GM12878 (cell line): ENCODE measurements around the gene NUMB. TPM values are rescaled to one million over a fixed set of nuclear protein-coding genes. Genes with fewer than 3 reads are reported as not detected.

Experiments
- ATAC-seq: fragments of 200-7000 bp; cut with Tn5 transposase; 3 replicates; pipeline ENCODE4 v1.9.1; 2020; ENCODE audit warnings: mild to moderate bottlenecking, moderate library complexity
- BruUV-seq: library from RNA; stranded (reverse); fragments of 400-500 nt; replicated peaks from 2 replicates; lab custom pipeline; 2021; lab: Mats Ljungman, UMichigan
- CTCF ChIA-PET: fragments of 300-600 bp; sonication (Branson Sonifier 250); formaldehyde crosslinking; extraction: SDS; loops from one replicate; lab custom pipeline; 2021; ENCODE audit warnings: inconsistent platforms; lab: Yijun Ruan, JAX
- POLR2A ChIA-PET: fragments of 350-600 bp; formaldehyde crosslinking; extraction: SDS; loops from one replicate; lab custom pipeline; 2021; ENCODE audit warnings: inconsistent platforms; lab: Charles Lee
- RAD21 ChIA-PET: fragments of 300-600 bp; sonication (Branson Sonifier 250); formaldehyde crosslinking; loops from one replicate; lab custom pipeline; 2023; ENCODE audit warnings: antibody characterized with exemption; ENCODE audit not compliant: unreplicated experiment; lab: Charles Lee
- SMC1A ChIA-PET: fragments of 300-600 bp; sonication (Branson Sonifier 250); formaldehyde crosslinking; loops from one replicate; lab custom pipeline; 2023; ENCODE audit not compliant: unreplicated experiment, uncharacterized antibody; lab: Charles Lee
- DNase-seq: peaks from one replicate; pipeline ENCODE4 v3.0.0-alpha.2; 2011; ENCODE audit warnings: low read depth, low spot score
- FAIRE-seq: peaks from 3 replicates; lab custom pipeline; 2011; peaks lifted over from hg19 to GRCh38; lab: Jason Lieb, UNC
- H2AFZ ChIP-seq: 2 replicates; pipeline ENCODE4 v1.6.0; 2011; ENCODE audit warnings: low read depth, low read length, control low read depth; ENCODE audit not compliant: control insufficient read depth
- H3K27ac ChIP-seq: 2 replicates; pipeline ENCODE4 v1.5.1; 2011; ENCODE audit warnings: control low read depth; ENCODE audit not compliant: control insufficient read depth, insufficient read depth
- H3K27me3 ChIP-seq, 2 experiments: replicated peaks in 1 of 2; 2 replicates each; pipeline versions ENCODE4 v1.6.0 to v1.6.1; 2011; ENCODE audit warnings: low read length in 1 of 2; ENCODE audit not compliant: control insufficient read depth in 2 of 2, insufficient read depth in 2 of 2
- H3K36me3 ChIP-seq, 2 experiments: 2 replicates each; pipeline ENCODE4 v1.5.1; 2011; ENCODE audit warnings: low read length in 1 of 2; ENCODE audit not compliant: control insufficient read depth in 2 of 2, insufficient read depth in 2 of 2
- H3K4me1 ChIP-seq: 2 replicates; pipeline ENCODE4 v1.6.1; 2011; ENCODE audit warnings: mild to moderate bottlenecking, low read length, moderate library complexity, mixed read lengths; ENCODE audit not compliant: control insufficient read depth, insufficient read depth
- H3K4me2 ChIP-seq: 2 replicates; pipeline ENCODE4 v1.6.0; 2011; ENCODE audit warnings: control low read depth; ENCODE audit not compliant: control insufficient read depth, insufficient read depth
- H3K4me3 ChIP-seq: fragments of 200-600 bp; sonication (generic); 2 replicates; pipeline ENCODE4 v1.5.1; 2016
- H3K79me2 ChIP-seq: 2 replicates; pipeline ENCODE4 v1.6.0; 2011; ENCODE audit warnings: low read length; ENCODE audit not compliant: control insufficient read depth, insufficient read depth
- H3K9ac ChIP-seq: 2 replicates; pipeline ENCODE4 v1.8.0; 2011; ENCODE audit warnings: low read length, control low read depth, mixed read lengths; ENCODE audit not compliant: control insufficient read depth, insufficient read depth
- H3K9me3 ChIP-seq: replicated peaks from 3 replicates; pipeline ENCODE4 v1.5.1; 2011; ENCODE audit warnings: mild to moderate bottlenecking, low read length; ENCODE audit not compliant: control insufficient read depth, insufficient read depth
- H4K20me1 ChIP-seq: 2 replicates; pipeline ENCODE4 v1.6.0; 2011; ENCODE audit not compliant: control insufficient read depth, insufficient read depth
- BHLHE40 ChIP-seq, 2 experiments: fragments of 450-650 bp in 1 of 2; IDR thresholded peaks; 2 replicates each; pipeline ENCODE4 v1.6.1; 2011 to 2017; ENCODE audit warnings: low read depth in 2 of 2, borderline replicate concordance in 1 of 2, improper control_type of control experiment in 1 of 2, low read length in 1 of 2, mild to moderate bottlenecking in 1 of 2
- CBX5 ChIP-seq: sonication (generic); IDR thresholded peaks from 2 replicates; pipeline ENCODE4 v1.6.1; 2016; ENCODE audit warnings: low read depth, moderate library complexity, mild to moderate bottlenecking, inconsistent platforms
- HDGF ChIP-seq: fragments of 450-650 bp; IDR thresholded peaks from 2 replicates; pipeline ENCODE4 v1.6.1; 2016; ENCODE audit warnings: antibody characterized with exemption
- SMC3 ChIP-seq: IDR thresholded peaks from 2 replicates; pipeline ENCODE4 v1.6.1; 2011; ENCODE audit warnings: low read length, improper control_type of control experiment, borderline replicate concordance
- WGBS: methylation state at CpG from one replicate; pipeline ENCODE4 v1.1.6; 2016; ENCODE audit warnings: low lambda C conversion rate; ENCODE audit not compliant: insufficient replicate concordance, insufficient coverage; ENCODE audit errors: missing lambda C conversion rate; 5-methylcytosine and 5-hydroxymethylcytosine counted together
- in situ Hi-C: fragments of 300-500 bp; cut with MboI; formaldehyde crosslinking; loops from 9 replicates; pipeline ENCODE4 v1.14.3; 2018; ENCODE audit warnings: mixed read lengths
- intact Hi-C: fragments of 100-400 bp; cut with micrococcal nuclease; formaldehyde crosslinking; loops from one replicate; pipeline ENCODE4 v1.14.2; 2022; ENCODE audit not compliant: unreplicated experiment
- polyA plus RNA-seq, 11 experiments: library from polyadenylated mRNA; depleted of rRNA in 4 of 11; unstranded in 6 of 11; stranded (reverse) in 5 of 11; fragments of >200 nt; fragmentation: Nextera tagmentation in 4 of 11; fragmentation: Illumina TruSeq in 1 of 11; extraction: Ambion mirVana in 4 of 11; extraction: Trizol in 1 of 11; gene quantifications; 1 replicate in 1 of 11; 2 replicates in 10 of 11; pipeline versions ENCODE4 v1.2.1 to v1.2.3, GENCODE V29; 2011 to 2016; ENCODE audit warnings: inconsistent platforms in 2 of 11, missing spikeins in 2 of 11, low read depth in 1 of 11
- total RNA-seq, 4 experiments: library from RNA; depleted of rRNA in 3 of 4; stranded (reverse); fragments of >200 nt in 3 of 4; fragmentation: Illumina TruSeq in 1 of 4; extraction: Trizol in 1 of 4; gene quantifications; 2 replicates each; pipeline versions ENCODE4 v1.2.1 to v1.2.3, GENCODE V29; 2013 to 2021

NUMB gene
- total and polyA plus RNA-seq, 10 of the 15 experiments (the other 5 are each of a cell fraction or from before 2014, with no cell fraction given) = 22.0 to 147 (median 48.9) TPM

DNA sequence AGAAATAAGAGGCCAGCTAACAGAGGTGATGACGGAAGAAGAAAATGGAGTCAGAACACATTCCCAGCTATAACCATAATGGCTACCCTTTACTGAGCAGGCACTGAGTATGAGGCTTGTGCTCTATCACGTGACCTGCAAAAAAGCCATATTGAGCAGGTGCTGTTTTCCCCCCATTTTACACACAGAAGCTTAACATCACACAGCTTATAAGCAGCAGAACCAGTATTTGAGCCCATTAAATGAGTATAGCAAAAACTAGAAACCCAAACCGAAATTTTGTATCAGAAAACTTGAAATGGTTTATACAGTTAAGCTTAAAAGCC lies 192.7 kb downstream of the NUMB start:
- intact Hi-C loops = no loop called here

DNA sequence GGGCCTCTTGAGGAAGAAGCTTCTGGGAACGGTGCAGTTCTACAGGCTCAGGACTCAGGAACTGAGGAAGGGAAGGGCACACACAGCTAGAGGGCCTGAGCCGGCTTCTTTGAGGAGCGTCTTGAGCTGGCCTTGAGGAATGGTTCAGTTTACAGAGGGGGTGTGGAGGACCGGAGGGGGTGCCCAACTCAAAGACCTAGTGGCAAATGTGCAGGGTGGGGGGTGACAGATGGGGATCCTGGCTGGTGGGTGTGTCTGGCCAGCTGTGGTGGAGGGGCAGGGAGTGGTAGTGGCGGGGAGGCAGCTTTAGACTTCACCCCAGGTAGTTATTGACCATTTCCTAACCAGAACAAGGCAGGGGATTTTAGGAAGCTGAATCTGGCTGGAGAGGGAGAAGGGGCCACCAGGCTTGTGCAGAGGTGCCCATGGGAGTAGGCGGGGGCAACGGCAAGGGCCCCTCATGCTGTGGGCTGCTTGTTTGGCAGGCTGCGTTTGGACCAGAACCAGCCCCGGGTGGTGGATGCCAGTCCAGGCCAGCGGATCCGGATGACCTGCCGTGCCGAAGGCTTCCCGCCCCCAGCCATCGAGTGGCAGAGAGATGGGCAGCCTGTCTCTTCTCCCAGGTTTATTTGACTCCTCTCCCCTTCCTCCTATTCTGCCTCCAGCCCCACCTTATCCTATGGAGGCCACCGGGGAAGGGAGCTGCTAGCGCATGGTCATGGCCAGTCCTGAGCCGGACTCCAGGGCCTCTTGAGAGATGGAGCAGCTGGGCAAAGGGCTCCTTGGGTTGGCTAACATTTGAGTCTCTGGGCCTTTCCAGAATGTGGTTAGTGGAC lies 193.2 kb downstream of the NUMB start:
- TF ChIP-seq HDGF = no peak
- TF ChIP-seq CBX5 = no peak
- ChIA-PET POLR2A (interaction anchor here (0.5 to 0.9 kb wide), 4 partner anchors 16 to 33 kb away, joined by 3 to 5 read pairs (median 3); no protein-coding TSS in a partner anchor), CTCF (interaction anchor here (0.6 to 2.5 kb wide), 5 partner anchors 9 to 92 kb away, joined by 3 to 9 read pairs (median 3); no protein-coding TSS in a partner anchor), SMC1A (interaction anchor here (1.5 to 2.7 kb wide), 4 partner anchors 9 to 207 kb away, joined by 3 to 13 read pairs (median 4); no protein-coding TSS in a partner anchor), RAD21 (interaction anchor here (0.7 to 1.4 kb wide), 4 partner anchors 9 to 349 kb away, joined by 3 read pairs; no protein-coding TSS in a partner anchor)
- FAIRE-seq (no peak), DNase-seq (no peak), ATAC-seq (no peak)
- WGBS = 87% methylated on average over 18 of the region's 18 CpGs
- Histone ChIP-seq H2AFZ (no peak overlapping the region), H3K9ac (no peak overlapping the region), H3K27ac (no peak overlapping the region), H4K20me1 (no peaks in the 10 kb centered on the region), H3K9me3 (no peaks in the 10 kb centered on the region), H3K27me3 (no peaks in the 10 kb centered on the region; a peak in 1 of 4 replicates), H3K36me3 (no peaks in the 10 kb centered on the region), H3K4me1 (peaks cover 9% of the 10 kb centered on the region), H3K4me3 (no peak overlapping the region), H3K79me2 (no peaks in the 10 kb centered on the region), H3K4me2 (no peak overlapping the region)
- in situ Hi-C loops = no loop called here
- BruUV-seq = no TSS peak
- intact Hi-C loops = no loop called here

More for the DNA sequence above, 192.7 kb downstream of the NUMB start:
- no peak for DNase-seq
- no peak for FAIRE-seq
- no peak overlapping the region for H3K9ac ChIP-seq
- no peak overlapping the region for H3K4me3 ChIP-seq
- H3K9me3 ChIP-seq = no peaks in the 10 kb centered on the region
- POLR2A ChIA-PET = interaction anchor here (0.5 to 0.9 kb wide), 3 partner anchors 15 to 34 kb away, joined by 3 to 5 read pairs (median 3); no protein-coding TSS in a partner anchor
- BruUV-seq = no TSS peak
- TF ChIP-seq SMC3 = no peak
- no peak for TF ChIP-seq BHLHE40 (IDR thresholded peaks at IDR 0.05; ENCODE audit: borderline replicate concordance in 1 of 2, low read depth in 2 of 2, low read length in 1 of 2)
- TF ChIP-seq, all 136 proteins: peak for 0
- H3K27me3 ChIP-seq = no peaks in the 10 kb centered on the region; a peak in 1 of 4 replicates
- no peak overlapping the region for H3K4me2 ChIP-seq
- H3K36me3 ChIP-seq = no peaks in the 10 kb centered on the region
- ATAC-seq = no peak
- no peak overlapping the region for H3K27ac ChIP-seq
- ChIA-PET RAD21 (interaction anchor here (0.8 to 1.4 kb wide), 3 partner anchors 10 to 43 kb away, joined by 3 read pairs; no protein-coding TSS in a partner anchor), CTCF (interaction anchor here (0.9 to 2.5 kb wide), 3 partner anchors 10 to 93 kb away, joined by 3 to 9 read pairs (median 7); no protein-coding TSS in a partner anchor), SMC1A (interaction anchor here (1.5 to 2.7 kb wide), 4 partner anchors 8 to 206 kb away, joined by 3 to 13 read pairs (median 4); no protein-coding TSS in a partner anchor)
- no peaks in the 10 kb centered on the region for H4K20me1 ChIP-seq
- peaks cover 14% of the 10 kb centered on the region for H3K4me1 ChIP-seq
- no peaks in the 10 kb centered on the region for H3K79me2 ChIP-seq
- 95% methylated on average over 3 of the region's 3 CpGs for WGBS
- in situ Hi-C loops = no loop called here
- H2AFZ ChIP-seq = no peak overlapping the region
